GM12878 (cell line): Measurements from ENCODE around the gene CDKL5. TPM values are rescaled to one million over a fixed set of nuclear protein-coding genes. Genes with fewer than 3 reads are reported as not detected.

Experiments used
- ATAC-seq: fragments of 200-7000 bp; cut with Tn5 transposase; 3 replicates; pipeline ENCODE4 v1.9.1; 2020; ENCODE audit warnings: mild to moderate bottlenecking, moderate library complexity
- BruUV-seq: library from RNA; stranded (reverse); fragments of 400-500 nt; replicated peaks from 2 replicates; lab custom pipeline; 2021; lab: Mats Ljungman, UMichigan
- CTCF ChIA-PET: fragments of 300-600 bp; sonication (Branson Sonifier 250); formaldehyde crosslinking; extraction: SDS; loops from one replicate; lab custom pipeline; 2021; ENCODE audit warnings: inconsistent platforms; lab: Yijun Ruan, JAX
- POLR2A ChIA-PET: fragments of 350-600 bp; formaldehyde crosslinking; extraction: SDS; loops from one replicate; lab custom pipeline; 2021; ENCODE audit warnings: inconsistent platforms; lab: Charles Lee
- RAD21 ChIA-PET: fragments of 300-600 bp; sonication (Branson Sonifier 250); formaldehyde crosslinking; loops from one replicate; lab custom pipeline; 2023; ENCODE audit warnings: antibody characterized with exemption; ENCODE audit not compliant: unreplicated experiment; lab: Charles Lee
- SMC1A ChIA-PET: fragments of 300-600 bp; sonication (Branson Sonifier 250); formaldehyde crosslinking; loops from one replicate; lab custom pipeline; 2023; ENCODE audit not compliant: unreplicated experiment, uncharacterized antibody; lab: Charles Lee
- DNase-seq: peaks from one replicate; pipeline ENCODE4 v3.0.0-alpha.2; 2011; ENCODE audit warnings: low read depth, low spot score
- FAIRE-seq: peaks from 3 replicates; lab custom pipeline; 2011; peaks lifted over from hg19 to GRCh38; lab: Jason Lieb, UNC
- H2AFZ ChIP-seq: 2 replicates; pipeline ENCODE4 v1.6.0; 2011; ENCODE audit warnings: low read depth, low read length, control low read depth; ENCODE audit not compliant: control insufficient read depth
- H3K27ac ChIP-seq: 2 replicates; pipeline ENCODE4 v1.5.1; 2011; ENCODE audit warnings: control low read depth; ENCODE audit not compliant: control insufficient read depth, insufficient read depth
- H3K27me3 ChIP-seq, 2 experiments: replicated peaks in 1 of 2; 2 replicates each; pipeline versions ENCODE4 v1.6.0 to v1.6.1; 2011; ENCODE audit warnings: low read length in 1 of 2; ENCODE audit not compliant: control insufficient read depth in 2 of 2, insufficient read depth in 2 of 2
- H3K36me3 ChIP-seq, 2 experiments: 2 replicates each; pipeline ENCODE4 v1.5.1; 2011; ENCODE audit warnings: low read length in 1 of 2; ENCODE audit not compliant: control insufficient read depth in 2 of 2, insufficient read depth in 2 of 2
- H3K4me1 ChIP-seq: 2 replicates; pipeline ENCODE4 v1.6.1; 2011; ENCODE audit warnings: mild to moderate bottlenecking, low read length, moderate library complexity, mixed read lengths; ENCODE audit not compliant: control insufficient read depth, insufficient read depth
- H3K4me2 ChIP-seq: 2 replicates; pipeline ENCODE4 v1.6.0; 2011; ENCODE audit warnings: control low read depth; ENCODE audit not compliant: control insufficient read depth, insufficient read depth
- H3K4me3 ChIP-seq: fragments of 200-600 bp; sonication (generic); 2 replicates; pipeline ENCODE4 v1.5.1; 2016
- H3K79me2 ChIP-seq: 2 replicates; pipeline ENCODE4 v1.6.0; 2011; ENCODE audit warnings: low read length; ENCODE audit not compliant: control insufficient read depth, insufficient read depth
- H3K9ac ChIP-seq: 2 replicates; pipeline ENCODE4 v1.8.0; 2011; ENCODE audit warnings: low read length, control low read depth, mixed read lengths; ENCODE audit not compliant: control insufficient read depth, insufficient read depth
- H3K9me3 ChIP-seq: replicated peaks from 3 replicates; pipeline ENCODE4 v1.5.1; 2011; ENCODE audit warnings: mild to moderate bottlenecking, low read length; ENCODE audit not compliant: control insufficient read depth, insufficient read depth
- H4K20me1 ChIP-seq: 2 replicates; pipeline ENCODE4 v1.6.0; 2011; ENCODE audit not compliant: control insufficient read depth, insufficient read depth
- ASH2L ChIP-seq: fragments of 300-600, 200-600 bp; sonication (generic); IDR thresholded peaks from 2 replicates; pipeline ENCODE4 v1.6.1; 2017; ENCODE audit warnings: low read depth, mild to moderate bottlenecking, borderline replicate concordance
- CBFB ChIP-seq: IDR thresholded peaks from 2 replicates; pipeline ENCODE4 v1.6.1; 2016; ENCODE audit warnings: antibody characterized with exemption, low read depth
- CHD4 ChIP-seq: fragments of 200-600 bp; sonication (generic); IDR thresholded peaks from 2 replicates; pipeline ENCODE4 v1.6.1; 2016; ENCODE audit warnings: mild to moderate bottlenecking
- CREM ChIP-seq: IDR thresholded peaks from 2 replicates; pipeline ENCODE4 v1.6.1; 2014; ENCODE audit warnings: antibody characterized with exemption, low read depth
- FOXK2 ChIP-seq: fragments of 450-650 bp; IDR thresholded peaks from 2 replicates; pipeline ENCODE4 v1.6.1; 2017; ENCODE audit warnings: mild to moderate bottlenecking, moderate library complexity
- KDM1A ChIP-seq: fragments of 200-600 bp; sonication (generic); IDR thresholded peaks from 2 replicates; pipeline ENCODE4 v1.6.1; 2016; ENCODE audit warnings: borderline replicate concordance
- POLR2AphosphoS2 ChIP-seq: IDR thresholded peaks from 2 replicates; pipeline ENCODE4 v1.6.1; 2011; ENCODE audit warnings: low read depth, mild to moderate bottlenecking, low read length, improper control_type of control experiment, moderate library complexity
- RAD21 ChIP-seq: IDR thresholded peaks from 2 replicates; pipeline ENCODE4 v1.6.1; 2011; ENCODE audit warnings: mild to moderate bottlenecking, low read depth, low read length, moderate library complexity; ENCODE audit not compliant: insufficient read depth
- ZBTB33 ChIP-seq: fragments of 450-650 bp; IDR thresholded peaks from 2 replicates; pipeline ENCODE4 v1.6.1; 2017; ENCODE audit warnings: mild to moderate bottlenecking
- ZNF217 ChIP-seq: fragments of 450-650 bp; IDR thresholded peaks from 2 replicates; pipeline ENCODE4 v1.6.1; 2017; ENCODE audit warnings: antibody characterized with exemption, mild to moderate bottlenecking
- WGBS: methylation state at CpG from one replicate; pipeline ENCODE4 v1.1.6; 2016; ENCODE audit warnings: low lambda C conversion rate; ENCODE audit not compliant: insufficient replicate concordance, insufficient coverage; ENCODE audit errors: missing lambda C conversion rate; 5-methylcytosine and 5-hydroxymethylcytosine counted together
- in situ Hi-C: fragments of 300-500 bp; cut with MboI; formaldehyde crosslinking; loops from 9 replicates; pipeline ENCODE4 v1.14.3; 2018; ENCODE audit warnings: mixed read lengths
- intact Hi-C: fragments of 100-400 bp; cut with micrococcal nuclease; formaldehyde crosslinking; loops from one replicate; pipeline ENCODE4 v1.14.2; 2022; ENCODE audit not compliant: unreplicated experiment
- polyA plus RNA-seq, 11 experiments: library from polyadenylated mRNA; depleted of rRNA in 4 of 11; unstranded in 6 of 11; stranded (reverse) in 5 of 11; fragments of >200 nt; fragmentation: Nextera tagmentation in 4 of 11; fragmentation: Illumina TruSeq in 1 of 11; extraction: Ambion mirVana in 4 of 11; extraction: Trizol in 1 of 11; gene quantifications; 1 replicate in 1 of 11; 2 replicates in 10 of 11; pipeline versions ENCODE4 v1.2.1 to v1.2.3, GENCODE V29; 2011 to 2016; ENCODE audit warnings: inconsistent platforms in 2 of 11, missing spikeins in 2 of 11, low read depth in 1 of 11
- total RNA-seq, 4 experiments: library from RNA; depleted of rRNA in 3 of 4; stranded (reverse); fragments of >200 nt in 3 of 4; fragmentation: Illumina TruSeq in 1 of 4; extraction: Trizol in 1 of 4; gene quantifications; 2 replicates each; pipeline versions ENCODE4 v1.2.1 to v1.2.3, GENCODE V29; 2013 to 2021
- TF ChIP-seq, protein P1 (sequence below): IDR thresholded peaks from 2 replicates; pipeline ENCODE4 v1.6.1; 2011; ENCODE audit warnings: borderline replicate concordance, low read depth, mild to moderate bottlenecking, moderate library complexity, mixed read lengths, low read length; ENCODE audit not compliant: insufficient read depth; ENCODE audit errors: extremely low read length
- TF ChIP-seq, protein P2 (sequence below): IDR thresholded peaks from 2 replicates; pipeline ENCODE4 v1.6.1; 2011; ENCODE audit warnings: mild to moderate bottlenecking, low read depth, low read length, moderate library complexity; ENCODE audit not compliant: insufficient replicate concordance
- TF ChIP-seq, protein P3 (sequence below): fragments of 450-650 bp; conservative IDR thresholded peaks from 2 replicates; pipeline ENCODE4 v1.6.1; 2017; ENCODE audit warnings: mild to moderate bottlenecking, moderate library complexity

The CDKL5 gene
- total and polyA plus RNA-seq, 10 of the 15 experiments (the other 5 are each of a cell fraction or from before 2014, with no cell fraction given), result 1.4 to 14.5 (median 6.3) TPM

- WGBS, result 37% methylated on average over 1 of the region's 1 CpG
- H3K9ac ChIP-seq, result no peak overlapping the region
- no peaks in the 10 kb centered on the region for H4K20me1 ChIP-seq
- H3K79me2 ChIP-seq, result no peaks in the 10 kb centered on the region
- H3K36me3 ChIP-seq, result no peaks in the 10 kb centered on the region
- no peaks in the 10 kb centered on the region for H3K27me3 ChIP-seq
- intact Hi-C loops, result no loop called here
- DNase-seq, result no peak
- POLR2A ChIA-PET, result interaction anchor here (0.5 kb wide), 1 partner anchor 15 kb away, joined by 4 read pairs; no protein-coding TSS in a partner anchor
- no peak overlapping the region for H3K4me3 ChIP-seq
- H3K4me1 ChIP-seq, result no peaks in the 10 kb centered on the region
- no peak overlapping the region for H3K27ac ChIP-seq
- no peak overlapping the region for H3K4me2 ChIP-seq
- no peak for FAIRE-seq
- H2AFZ ChIP-seq, result no peak overlapping the region
- H3K9me3 ChIP-seq, result no peaks in the 10 kb centered on the region
- BruUV-seq, result no TSS peak
- CTCF ChIA-PET, result no interaction called here
- RAD21 ChIA-PET, result no interaction called here
- in situ Hi-C loops, result no loop called here
- SMC1A ChIA-PET, result no interaction called here
- no peak for TF ChIP-seq KDM1A
- no peak for TF ChIP-seq ASH2L
- no peak for TF ChIP-seq POLR2AphosphoS2
- no peak for TF ChIP-seq CHD4
- no peak for TF ChIP-seq FOXK2
- no peak for TF ChIP-seq ZNF217
- no peak for TF ChIP-seq CBFB
- TF ChIP-seq, protein P1, sequence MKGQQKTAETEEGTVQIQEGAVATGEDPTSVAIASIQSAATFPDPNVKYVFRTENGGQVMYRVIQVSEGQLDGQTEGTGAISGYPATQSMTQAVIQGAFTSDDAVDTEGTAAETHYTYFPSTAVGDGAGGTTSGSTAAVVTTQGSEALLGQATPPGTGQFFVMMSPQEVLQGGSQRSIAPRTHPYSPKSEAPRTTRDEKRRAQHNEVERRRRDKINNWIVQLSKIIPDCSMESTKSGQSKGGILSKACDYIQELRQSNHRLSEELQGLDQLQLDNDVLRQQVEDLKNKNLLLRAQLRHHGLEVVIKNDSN, result no peak
- TF ChIP-seq, protein P2, sequence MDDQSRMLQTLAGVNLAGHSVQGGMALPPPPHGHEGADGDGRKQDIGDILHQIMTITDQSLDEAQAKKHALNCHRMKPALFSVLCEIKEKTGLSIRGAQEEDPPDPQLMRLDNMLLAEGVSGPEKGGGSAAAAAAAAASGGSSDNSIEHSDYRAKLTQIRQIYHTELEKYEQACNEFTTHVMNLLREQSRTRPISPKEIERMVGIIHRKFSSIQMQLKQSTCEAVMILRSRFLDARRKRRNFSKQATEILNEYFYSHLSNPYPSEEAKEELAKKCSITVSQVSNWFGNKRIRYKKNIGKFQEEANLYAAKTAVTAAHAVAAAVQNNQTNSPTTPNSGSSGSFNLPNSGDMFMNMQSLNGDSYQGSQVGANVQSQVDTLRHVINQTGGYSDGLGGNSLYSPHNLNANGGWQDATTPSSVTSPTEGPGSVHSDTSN, result no peak
- no peak for TF ChIP-seq RAD21
- TF ChIP-seq CREM, result no peak
- TF ChIP-seq ZBTB33, result no peak
- TF ChIP-seq, protein P3, sequence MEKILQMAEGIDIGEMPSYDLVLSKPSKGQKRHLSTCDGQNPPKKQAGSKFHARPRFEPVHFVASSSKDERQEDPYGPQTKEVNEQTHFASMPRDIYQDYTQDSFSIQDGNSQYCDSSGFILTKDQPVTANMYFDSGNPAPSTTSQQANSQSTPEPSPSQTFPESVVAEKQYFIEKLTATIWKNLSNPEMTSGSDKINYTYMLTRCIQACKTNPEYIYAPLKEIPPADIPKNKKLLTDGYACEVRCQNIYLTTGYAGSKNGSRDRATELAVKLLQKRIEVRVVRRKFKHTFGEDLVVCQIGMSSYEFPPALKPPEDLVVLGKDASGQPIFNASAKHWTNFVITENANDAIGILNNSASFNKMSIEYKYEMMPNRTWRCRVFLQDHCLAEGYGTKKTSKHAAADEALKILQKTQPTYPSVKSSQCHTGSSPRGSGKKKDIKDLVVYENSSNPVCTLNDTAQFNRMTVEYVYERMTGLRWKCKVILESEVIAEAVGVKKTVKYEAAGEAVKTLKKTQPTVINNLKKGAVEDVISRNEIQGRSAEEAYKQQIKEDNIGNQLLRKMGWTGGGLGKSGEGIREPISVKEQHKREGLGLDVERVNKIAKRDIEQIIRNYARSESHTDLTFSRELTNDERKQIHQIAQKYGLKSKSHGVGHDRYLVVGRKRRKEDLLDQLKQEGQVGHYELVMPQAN, result no peak
- ATAC-seq, result no peak
Observed at GRCh38 chrX:18461431-18461830, 36.0 kb downstream of the CDKL5 start.
